KMS-11 (cell line): ENCODE results near the gene LARP1.

Experiments used
- H2AFZ ChIP-seq: fragments of 200-600 bp; sonication (generic); 2 replicates; pipeline ENCODE4 v1.6.1; 2016; ENCODE audit warnings: antibody characterized with exemption, mixed run types, low read depth
- H3K27ac ChIP-seq: fragments of 200-600 bp; sonication (generic); 2 replicates; pipeline ENCODE4 v1.6.1; 2016; ENCODE audit warnings: mild to moderate bottlenecking, mixed run types
- H3K27me3 ChIP-seq: fragments of 200-600 bp; sonication (generic); 2 replicates; pipeline ENCODE4 v1.6.1; 2017; ENCODE audit warnings: mild to moderate bottlenecking, low read depth, mixed run types, moderate library complexity; ENCODE audit not compliant: insufficient read depth
- H3K36me3 ChIP-seq: fragments of 200-600 bp; sonication (generic); 2 replicates; pipeline ENCODE4 v1.6.1; 2017; ENCODE audit warnings: mild to moderate bottlenecking, mixed run types; ENCODE audit not compliant: insufficient read depth
- H3K4me1 ChIP-seq: fragments of 200-600 bp; sonication (generic); 2 replicates; pipeline ENCODE4 v1.6.1; 2016; ENCODE audit warnings: mild to moderate bottlenecking, low read depth, mixed run types; ENCODE audit not compliant: poor library complexity, severe bottlenecking
- H3K4me2 ChIP-seq: fragments of 200-600 bp; sonication (generic); 2 replicates; pipeline ENCODE4 v1.7.0; 2016; ENCODE audit warnings: mild to moderate bottlenecking, mixed run types
- H3K4me3 ChIP-seq: fragments of 200-600 bp; sonication (generic); IDR thresholded peaks from 2 replicates; pipeline ENCODE4 v1.6.1; 2017; ENCODE audit warnings: low read depth, low read length, mixed read lengths; ENCODE audit not compliant: insufficient read depth
- H3K79me2 ChIP-seq: fragments of 200-600 bp; sonication (generic); 2 replicates; pipeline ENCODE4 v1.6.1; 2016; ENCODE audit warnings: low read depth, mixed run types; ENCODE audit not compliant: insufficient read depth
- H3K9ac ChIP-seq: fragments of 200-600 bp; sonication (generic); 2 replicates; pipeline ENCODE4 v1.6.1; 2016; ENCODE audit warnings: mild to moderate bottlenecking, mixed run types
- H4K20me1 ChIP-seq: fragments of 200-600 bp; sonication (generic); 2 replicates; pipeline ENCODE4 v1.6.1; 2016; ENCODE audit warnings: mild to moderate bottlenecking, mixed run types; ENCODE audit not compliant: insufficient read depth
- TF ChIP-seq, protein P1 (sequence below): fragments of 200-600 bp; sonication (generic); conservative IDR thresholded peaks from 2 replicates; pipeline ENCODE4 v1.6.1; 2017; ENCODE audit warnings: low read depth, mild to moderate bottlenecking, antibody characterized with exemption, low read length, moderate library complexity, mixed read lengths

LARP1 gene

DNA sequence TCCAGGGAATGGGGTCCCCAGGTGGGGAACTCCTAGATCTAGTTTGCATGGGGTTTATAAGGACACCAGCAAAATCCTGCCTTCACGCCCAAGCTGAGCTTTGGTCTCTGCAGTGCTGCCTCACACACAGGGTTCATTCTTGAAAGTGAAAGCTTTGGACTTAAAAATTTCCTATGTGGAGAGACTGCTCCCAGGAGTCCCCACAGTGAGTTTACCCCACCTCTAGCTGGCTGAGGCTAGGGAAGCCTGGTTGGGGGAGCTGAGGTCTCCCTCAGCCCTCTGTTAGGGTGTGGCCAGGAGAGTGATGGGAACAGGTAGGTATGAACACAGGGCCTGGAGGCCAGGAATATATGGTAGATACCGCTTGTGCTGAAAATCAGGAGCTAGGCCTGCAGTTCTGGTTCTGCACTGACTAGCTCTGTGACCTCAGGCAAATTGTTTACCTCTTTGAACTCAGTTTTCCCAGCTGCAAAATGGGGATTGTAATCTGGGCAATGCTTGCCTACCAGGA lies 41.5 kb upstream of the LARP1 start:
- Histone ChIP-seq H3K36me3 (no peaks in the 10 kb centered on the region), H3K27ac (no peak overlapping the region), H3K9ac (no peak overlapping the region), H3K4me1 (peaks cover 13% of the 10 kb centered on the region), H3K4me3 (no peak overlapping the region), H4K20me1 (no peaks in the 10 kb centered on the region), H3K4me2 (no peak overlapping the region), H3K27me3 (no peaks in the 10 kb centered on the region), H3K79me2 (no peaks in the 10 kb centered on the region), H2AFZ (no peak overlapping the region)
- TF ChIP-seq, protein P1, sequence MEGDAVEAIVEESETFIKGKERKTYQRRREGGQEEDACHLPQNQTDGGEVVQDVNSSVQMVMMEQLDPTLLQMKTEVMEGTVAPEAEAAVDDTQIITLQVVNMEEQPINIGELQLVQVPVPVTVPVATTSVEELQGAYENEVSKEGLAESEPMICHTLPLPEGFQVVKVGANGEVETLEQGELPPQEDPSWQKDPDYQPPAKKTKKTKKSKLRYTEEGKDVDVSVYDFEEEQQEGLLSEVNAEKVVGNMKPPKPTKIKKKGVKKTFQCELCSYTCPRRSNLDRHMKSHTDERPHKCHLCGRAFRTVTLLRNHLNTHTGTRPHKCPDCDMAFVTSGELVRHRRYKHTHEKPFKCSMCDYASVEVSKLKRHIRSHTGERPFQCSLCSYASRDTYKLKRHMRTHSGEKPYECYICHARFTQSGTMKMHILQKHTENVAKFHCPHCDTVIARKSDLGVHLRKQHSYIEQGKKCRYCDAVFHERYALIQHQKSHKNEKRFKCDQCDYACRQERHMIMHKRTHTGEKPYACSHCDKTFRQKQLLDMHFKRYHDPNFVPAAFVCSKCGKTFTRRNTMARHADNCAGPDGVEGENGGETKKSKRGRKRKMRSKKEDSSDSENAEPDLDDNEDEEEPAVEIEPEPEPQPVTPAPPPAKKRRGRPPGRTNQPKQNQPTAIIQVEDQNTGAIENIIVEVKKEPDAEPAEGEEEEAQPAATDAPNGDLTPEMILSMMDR = no peak

DNA sequence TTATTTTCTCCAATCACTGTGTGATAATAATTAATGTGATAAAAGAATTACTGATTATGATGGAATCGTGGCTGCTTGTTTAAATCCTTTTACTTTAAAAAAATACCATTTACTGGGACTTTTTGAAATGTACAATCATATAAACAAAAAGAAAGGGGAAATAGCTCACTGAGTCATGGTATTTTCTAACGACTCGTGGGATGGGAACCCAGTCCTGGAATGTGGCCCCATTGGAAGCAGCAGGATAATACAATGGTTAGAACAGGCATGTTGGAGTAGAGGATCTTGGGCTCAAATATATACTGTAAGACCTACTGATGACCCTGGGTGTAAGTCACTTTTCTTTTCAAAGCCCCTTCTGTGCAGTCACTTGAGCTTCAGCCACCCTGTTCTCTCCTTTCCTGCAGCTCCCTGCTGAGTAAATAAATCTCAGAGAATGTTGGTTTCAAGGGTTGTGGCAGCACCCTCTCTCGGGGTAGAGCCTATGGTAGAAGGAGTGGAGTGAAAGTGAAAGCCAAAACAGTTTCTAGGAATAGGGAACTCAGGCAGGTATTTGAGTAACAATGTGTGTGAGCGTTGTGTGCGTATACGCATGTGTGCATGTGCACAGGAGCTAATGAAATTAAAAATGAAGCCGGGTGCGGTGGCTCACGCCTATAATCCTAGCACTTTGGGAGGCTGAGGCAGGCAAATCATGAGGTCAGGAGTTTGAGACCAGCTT lies 40.8 kb upstream of the LARP1 start:
- Histone ChIP-seq H3K4me2 (no peak overlapping the region), H2AFZ (no peak overlapping the region), H3K27ac (no peak overlapping the region), H3K9ac (no peak overlapping the region), H4K20me1 (no peaks in the 10 kb centered on the region), H3K27me3 (no peaks in the 10 kb centered on the region), H3K4me3 (no peak overlapping the region), H3K36me3 (no peaks in the 10 kb centered on the region), H3K4me1 (peaks cover 13% of the 10 kb centered on the region), H3K79me2 (no peaks in the 10 kb centered on the region)
- TF ChIP-seq, protein P1 = no peak

DNA sequence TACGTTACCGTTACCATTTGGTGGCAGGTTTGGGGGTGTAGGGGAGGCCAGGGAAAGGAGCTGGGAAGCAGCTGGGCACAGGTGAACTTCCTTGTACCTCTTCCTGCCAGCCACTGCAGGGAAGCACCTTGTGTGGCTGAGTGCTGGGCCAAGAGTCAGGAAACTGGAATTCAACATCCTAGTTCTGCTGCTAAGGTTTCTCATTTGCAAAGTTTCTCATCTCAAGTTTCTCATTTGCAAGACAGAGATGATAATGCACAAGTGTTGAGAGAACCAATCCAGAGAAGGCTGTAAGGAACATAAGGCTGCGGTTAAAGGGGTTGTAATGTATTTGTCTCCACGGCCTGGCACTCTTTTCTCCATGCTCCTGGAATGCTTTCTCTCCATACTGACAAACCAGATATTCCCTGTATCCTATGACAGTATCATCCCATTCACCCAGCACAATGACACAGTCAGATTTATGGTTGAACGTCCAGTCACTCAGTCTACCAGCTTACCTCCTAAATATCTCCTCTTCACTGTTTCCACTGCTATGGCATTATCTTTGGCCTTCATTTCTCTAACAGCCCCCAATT lies 33.6 kb upstream of the LARP1 start:
- TF ChIP-seq, protein P1 = no peak
- Histone ChIP-seq H3K4me3 (no peak overlapping the region), H4K20me1 (no peaks in the 10 kb centered on the region), H3K27ac (no peak overlapping the region), H2AFZ (no peak overlapping the region), H3K4me1 (no peaks in the 10 kb centered on the region), H3K9ac (no peak overlapping the region), H3K36me3 (no peaks in the 10 kb centered on the region), H3K79me2 (no peaks in the 10 kb centered on the region), H3K4me2 (no peak overlapping the region), H3K27me3 (no peaks in the 10 kb centered on the region)

DNA sequence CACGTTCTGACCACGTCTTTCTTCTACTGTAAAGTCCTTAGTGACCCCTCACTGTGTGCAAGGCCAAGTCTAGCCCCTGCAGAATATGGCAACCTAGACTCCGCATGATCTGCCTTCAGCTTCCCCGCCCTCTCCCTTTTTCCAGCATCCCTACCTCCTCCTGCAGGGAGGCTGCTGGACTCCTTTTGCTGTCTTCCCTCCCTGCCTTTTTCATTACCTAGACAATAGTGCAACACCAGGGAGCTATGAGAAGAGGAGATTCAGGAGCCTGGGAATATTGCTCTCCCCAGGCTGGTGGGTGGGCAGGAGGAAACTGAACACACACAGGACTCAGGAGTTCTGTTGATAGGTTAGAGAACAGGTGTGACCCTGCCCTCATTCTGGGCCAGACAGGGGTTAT lies 33.1 kb upstream of the LARP1 start:
- Histone ChIP-seq H3K9ac (no peak overlapping the region), H3K27me3 (no peaks in the 10 kb centered on the region), H3K27ac (no peak overlapping the region), H4K20me1 (no peaks in the 10 kb centered on the region), H2AFZ (no peak overlapping the region), H3K4me2 (no peak overlapping the region), H3K4me1 (no peaks in the 10 kb centered on the region), H3K4me3 (no peak overlapping the region), H3K36me3 (no peaks in the 10 kb centered on the region), H3K79me2 (no peaks in the 10 kb centered on the region)
- TF ChIP-seq, protein P1 = no peak
